GM12874 (cell line): ENCODE measurements around the gene ADAMTS16.

Source experiments
- TF ChIP-seq, protein P1 (sequence below): IDR thresholded peaks from 2 replicates; pipeline ENCODE4 v1.5.1; 2011; ENCODE audit warnings: low read depth, mild to moderate bottlenecking, control low read depth, low read length, moderate library complexity; ENCODE audit not compliant: insufficient read depth

Gene ADAMTS16

DNA sequence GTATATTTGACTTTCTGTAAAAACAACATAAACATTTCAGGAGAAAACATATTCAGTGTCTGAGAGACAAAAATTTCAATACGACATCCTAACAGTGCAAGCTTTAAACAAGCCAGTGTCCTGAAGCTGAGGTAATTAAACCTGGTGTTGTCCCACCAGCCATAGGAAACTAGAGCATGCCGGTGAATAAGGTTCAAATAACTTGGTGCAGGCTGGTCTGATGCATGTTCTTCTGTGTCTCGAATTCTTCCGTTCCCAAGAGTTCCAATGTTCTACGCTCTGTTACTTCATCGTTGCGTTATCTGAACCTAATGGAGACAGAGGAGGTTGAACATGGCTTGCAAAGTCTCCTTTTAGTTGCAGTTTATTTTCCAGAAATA, 48.9 kb downstream of the ADAMTS16 start:
- TF ChIP-seq, protein P1, sequence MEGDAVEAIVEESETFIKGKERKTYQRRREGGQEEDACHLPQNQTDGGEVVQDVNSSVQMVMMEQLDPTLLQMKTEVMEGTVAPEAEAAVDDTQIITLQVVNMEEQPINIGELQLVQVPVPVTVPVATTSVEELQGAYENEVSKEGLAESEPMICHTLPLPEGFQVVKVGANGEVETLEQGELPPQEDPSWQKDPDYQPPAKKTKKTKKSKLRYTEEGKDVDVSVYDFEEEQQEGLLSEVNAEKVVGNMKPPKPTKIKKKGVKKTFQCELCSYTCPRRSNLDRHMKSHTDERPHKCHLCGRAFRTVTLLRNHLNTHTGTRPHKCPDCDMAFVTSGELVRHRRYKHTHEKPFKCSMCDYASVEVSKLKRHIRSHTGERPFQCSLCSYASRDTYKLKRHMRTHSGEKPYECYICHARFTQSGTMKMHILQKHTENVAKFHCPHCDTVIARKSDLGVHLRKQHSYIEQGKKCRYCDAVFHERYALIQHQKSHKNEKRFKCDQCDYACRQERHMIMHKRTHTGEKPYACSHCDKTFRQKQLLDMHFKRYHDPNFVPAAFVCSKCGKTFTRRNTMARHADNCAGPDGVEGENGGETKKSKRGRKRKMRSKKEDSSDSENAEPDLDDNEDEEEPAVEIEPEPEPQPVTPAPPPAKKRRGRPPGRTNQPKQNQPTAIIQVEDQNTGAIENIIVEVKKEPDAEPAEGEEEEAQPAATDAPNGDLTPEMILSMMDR: no peak

DNA sequence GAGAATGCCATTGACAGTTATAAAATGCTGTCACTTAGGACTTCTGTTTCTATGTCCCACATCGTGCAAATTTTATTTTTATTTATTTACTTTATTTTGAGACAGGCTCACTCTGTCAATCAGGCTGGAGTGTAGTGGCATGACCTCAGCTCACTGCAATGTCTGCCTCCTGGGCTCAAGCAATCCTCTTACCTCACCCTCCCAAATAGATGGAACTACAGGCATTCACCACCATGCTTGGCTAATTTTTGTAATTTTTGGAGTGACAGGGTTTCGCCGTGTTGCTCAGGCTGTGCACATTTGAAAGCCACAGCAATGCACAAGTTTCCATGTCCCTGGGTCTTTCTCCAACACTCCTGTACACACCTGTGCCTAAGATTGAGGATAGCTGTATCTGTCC, 51.8 kb downstream of the ADAMTS16 start:
- TF ChIP-seq, protein P1: no peak

DNA sequence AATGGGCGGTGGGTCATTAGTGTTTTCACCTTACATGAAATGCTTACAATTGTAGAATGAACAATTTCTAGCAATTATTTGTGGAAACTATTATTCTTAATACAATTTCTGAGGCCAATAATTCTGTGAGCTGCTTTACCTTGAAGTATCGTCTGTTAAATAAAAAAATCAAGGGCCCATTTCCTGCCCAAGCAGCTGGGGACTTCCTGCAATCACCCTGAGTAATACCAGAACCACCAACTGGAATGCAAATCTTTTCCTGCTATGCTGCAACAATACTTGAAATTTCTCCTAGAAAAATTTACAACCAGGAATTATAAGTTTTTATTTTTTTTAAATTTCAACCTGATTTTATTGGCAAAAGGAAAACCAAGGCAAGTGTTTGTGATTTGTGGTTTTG, 52.6 kb downstream of the ADAMTS16 start:
- TF ChIP-seq, protein P1: no peak

GRCh38 chr5:5195128-5195918, 55.2 kb downstream of the ADAMTS16 start:
- TF ChIP-seq, protein P1: no peak

- TF ChIP-seq, protein P1: no peak
These were observed 58.0 kb downstream of the ADAMTS16 start for GRCh38 chr5:5198135-5198534.

DNA sequence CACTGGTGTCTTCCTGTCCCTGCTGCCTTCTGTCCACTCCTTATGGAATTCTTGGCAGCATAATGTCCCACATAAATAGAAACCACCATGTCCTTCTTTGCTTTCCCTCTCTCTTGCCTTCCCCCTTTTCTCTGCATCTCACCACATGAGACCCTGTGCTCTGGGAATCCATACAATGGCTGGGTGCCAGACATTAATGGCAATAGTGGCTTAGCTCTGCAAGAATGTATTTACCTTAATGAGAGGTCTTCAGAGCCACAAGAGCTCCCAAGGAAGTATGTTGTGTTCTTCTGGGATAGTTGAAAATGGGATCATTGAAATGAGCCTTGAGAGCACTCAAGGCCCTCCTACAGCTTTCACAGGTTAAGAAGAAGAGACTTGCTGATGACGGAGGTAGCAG, 58.7 kb downstream of the ADAMTS16 start:
- TF ChIP-seq, protein P1: no peak

DNA sequence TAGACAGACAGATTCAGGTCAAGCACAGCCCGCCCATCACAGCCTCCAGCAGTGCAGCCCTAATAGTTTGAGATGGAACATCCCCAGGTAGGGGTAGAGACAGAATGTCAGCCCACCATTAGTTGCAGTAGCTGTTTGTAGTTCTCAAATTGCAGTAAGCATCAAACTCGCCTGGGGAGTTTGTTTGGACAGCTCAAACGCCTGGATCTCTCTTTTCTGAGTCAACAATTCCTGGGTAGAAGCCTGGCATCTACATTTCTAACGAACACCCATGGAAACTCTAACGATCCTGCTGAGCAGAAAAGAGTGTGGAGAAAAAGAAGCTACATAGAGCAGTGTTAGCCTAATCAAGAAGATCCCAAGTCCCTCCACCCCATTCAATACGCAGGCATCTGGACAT, 59.4 kb downstream of the ADAMTS16 start:
- TF ChIP-seq, protein P1: no peak
